ENCODE data around the gene B4GAT1. TPM values are rescaled to one million over a fixed set of nuclear protein-coding genes. Genes with fewer than 3 reads are reported as not detected.
A peak's percentile ranks its signal among the peaks of the same experiment; 100 is the strongest.

The B4GAT1 gene
- total and polyA plus RNA-seq, 9 of the 15 experiments (the other 6 are each of a cell fraction or from before 2014, with no cell fraction given) = 0.86 to 9.5 (median 3.8) TPM

- TF ChIP-seq GABPA (tag; conservative IDR thresholded peaks at IDR 0.05; ENCODE audit: low read depth) (peak; percentile 55; the same call in 1 of the 2 replicates), ZFX (CRISPR knock-in tag; IDR thresholded peaks at IDR 0.05) (peak; percentile 96), ETV6 (IDR thresholded peaks at IDR 0.05; ENCODE audit: borderline replicate concordance in 1 of 2, low read depth in 2 of 2, low read length in 1 of 2) (no peak), ETV6 (CRISPR knock-in tag; IDR thresholded peaks at IDR 0.05; ENCODE audit: borderline replicate concordance) (no peak), ZNF639 (CRISPR knock-in tag; conservative IDR thresholded peaks at IDR 0.05 in 1 of 2, IDR thresholded peaks at IDR 0.05 in 1 of 2) (peak in 1 of 2 experiments; percentile 98; a peak in 2 of 4 replicates), PKNOX1 (IDR thresholded peaks at IDR 0.05) (peak; percentile 27), PURB (CRISPR knock-in tag; IDR thresholded peaks at IDR 0.05; ENCODE audit: low read depth) (no peak), TARDBP (IDR thresholded peaks at IDR 0.05) (0 out of 2 replicates have a peak, but pooled peaks have one; percentile 56), POLR2A (conservative IDR thresholded peaks at IDR 0.05) (peak; percentile 90), ETV1 (tag; conservative IDR thresholded peaks at IDR 0.05; ENCODE audit: low read depth) (peak; percentile 35; the same call in 1 of the 2 replicates), BCOR (IDR thresholded peaks at IDR 0.05) (no peak), ZNF431 (CRISPR knock-in tag; IDR thresholded peaks at IDR 0.05) (0 out of 2 replicates have a peak, but pooled peaks have one; percentile 24), SMAD1 (IDR thresholded peaks at IDR 0.05; ENCODE audit: low read depth, low read length, partially characterized antibody) (peak; percentile 36), SIN3A (IDR thresholded peaks at IDR 0.05; ENCODE audit: borderline replicate concordance in 2 of 2, control insufficient read depth in 1 of 2, low read depth in 2 of 2, low read length in 2 of 2) (peak; percentile 94 to 99), TCF3 (CRISPR knock-in tag; IDR thresholded peaks at IDR 0.05) (peak; percentile 11; the same call in 1 of the 2 replicates), BACH1 (tag; IDR thresholded peaks at IDR 0.05) (peak; percentile 83; the same call in 1 of the 2 replicates)
- TF ChIP-seq, protein P1, sequence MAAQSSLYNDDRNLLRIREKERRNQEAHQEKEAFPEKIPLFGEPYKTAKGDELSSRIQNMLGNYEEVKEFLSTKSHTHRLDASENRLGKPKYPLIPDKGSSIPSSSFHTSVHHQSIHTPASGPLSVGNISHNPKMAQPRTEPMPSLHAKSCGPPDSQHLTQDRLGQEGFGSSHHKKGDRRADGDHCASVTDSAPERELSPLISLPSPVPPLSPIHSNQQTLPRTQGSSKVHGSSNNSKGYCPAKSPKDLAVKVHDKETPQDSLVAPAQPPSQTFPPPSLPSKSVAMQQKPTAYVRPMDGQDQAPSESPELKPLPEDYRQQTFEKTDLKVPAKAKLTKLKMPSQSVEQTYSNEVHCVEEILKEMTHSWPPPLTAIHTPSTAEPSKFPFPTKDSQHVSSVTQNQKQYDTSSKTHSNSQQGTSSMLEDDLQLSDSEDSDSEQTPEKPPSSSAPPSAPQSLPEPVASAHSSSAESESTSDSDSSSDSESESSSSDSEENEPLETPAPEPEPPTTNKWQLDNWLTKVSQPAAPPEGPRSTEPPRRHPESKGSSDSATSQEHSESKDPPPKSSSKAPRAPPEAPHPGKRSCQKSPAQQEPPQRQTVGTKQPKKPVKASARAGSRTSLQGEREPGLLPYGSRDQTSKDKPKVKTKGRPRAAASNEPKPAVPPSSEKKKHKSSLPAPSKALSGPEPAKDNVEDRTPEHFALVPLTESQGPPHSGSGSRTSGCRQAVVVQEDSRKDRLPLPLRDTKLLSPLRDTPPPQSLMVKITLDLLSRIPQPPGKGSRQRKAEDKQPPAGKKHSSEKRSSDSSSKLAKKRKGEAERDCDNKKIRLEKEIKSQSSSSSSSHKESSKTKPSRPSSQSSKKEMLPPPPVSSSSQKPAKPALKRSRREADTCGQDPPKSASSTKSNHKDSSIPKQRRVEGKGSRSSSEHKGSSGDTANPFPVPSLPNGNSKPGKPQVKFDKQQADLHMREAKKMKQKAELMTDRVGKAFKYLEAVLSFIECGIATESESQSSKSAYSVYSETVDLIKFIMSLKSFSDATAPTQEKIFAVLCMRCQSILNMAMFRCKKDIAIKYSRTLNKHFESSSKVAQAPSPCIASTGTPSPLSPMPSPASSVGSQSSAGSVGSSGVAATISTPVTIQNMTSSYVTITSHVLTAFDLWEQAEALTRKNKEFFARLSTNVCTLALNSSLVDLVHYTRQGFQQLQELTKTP (IDR thresholded peaks at IDR 0.05; ENCODE audit: low read depth in 1 of 2, partially characterized antibody in 2 of 2) = peak in 1 of 2 experiments; percentile 74
- TF ChIP-seq, protein P2, sequence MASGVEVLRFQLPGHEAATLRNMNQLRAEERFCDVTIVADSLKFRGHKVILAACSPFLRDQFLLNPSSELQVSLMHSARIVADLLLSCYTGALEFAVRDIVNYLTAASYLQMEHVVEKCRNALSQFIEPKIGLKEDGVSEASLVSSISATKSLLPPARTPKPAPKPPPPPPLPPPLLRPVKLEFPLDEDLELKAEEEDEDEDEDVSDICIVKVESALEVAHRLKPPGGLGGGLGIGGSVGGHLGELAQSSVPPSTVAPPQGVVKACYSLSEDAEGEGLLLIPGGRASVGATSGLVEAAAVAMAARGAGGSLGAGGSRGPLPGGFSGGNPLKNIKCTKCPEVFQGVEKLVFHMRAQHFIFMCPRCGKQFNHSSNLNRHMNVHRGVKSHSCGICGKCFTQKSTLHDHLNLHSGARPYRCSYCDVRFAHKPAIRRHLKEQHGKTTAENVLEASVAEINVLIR (CRISPR knock-in tag; IDR thresholded peaks at IDR 0.05) = peak; percentile 97
Measured at GRCh38 chr11:66344550-66345315, 2.7 kb downstream of the B4GAT1 start, which contains the start of gene BRMS1 (continued).
